Astrocyte of the cerebellum (primary cell): ENCODE measurements around the gene KIRREL3.

Experiments
- DNase-seq: peaks from one replicate; pipeline ENCODE4 v3.0.0-alpha.2; 2011; ENCODE audit warnings: low read depth
- H3K4me3 ChIP-seq: 2 replicates; pipeline ENCODE4 v1.5.1; 2011; ENCODE audit warnings: mild to moderate bottlenecking, low read depth, low read length, moderate library complexity
- in situ Hi-C: cut with HindIII; loops from 2 replicates; pipeline ENCODE4 v1.10.0; 2017; ENCODE audit warnings: low sequenced_read_pairs
- TF ChIP-seq, protein P1 (sequence below): IDR thresholded peaks from 2 replicates; pipeline ENCODE4 v1.5.1; 2012; ENCODE audit warnings: low read length, low read depth, moderate library complexity, mild to moderate bottlenecking; ENCODE audit errors: missing control alignments

The KIRREL3 gene

GRCh38 chr11:126942146-126942545, 58.4 kb downstream of the KIRREL3 start:
- DNase-seq = no peak
- in situ Hi-C loops = no loop called here
- H3K4me3 ChIP-seq = no peak overlapping the region
- TF ChIP-seq, protein P1, sequence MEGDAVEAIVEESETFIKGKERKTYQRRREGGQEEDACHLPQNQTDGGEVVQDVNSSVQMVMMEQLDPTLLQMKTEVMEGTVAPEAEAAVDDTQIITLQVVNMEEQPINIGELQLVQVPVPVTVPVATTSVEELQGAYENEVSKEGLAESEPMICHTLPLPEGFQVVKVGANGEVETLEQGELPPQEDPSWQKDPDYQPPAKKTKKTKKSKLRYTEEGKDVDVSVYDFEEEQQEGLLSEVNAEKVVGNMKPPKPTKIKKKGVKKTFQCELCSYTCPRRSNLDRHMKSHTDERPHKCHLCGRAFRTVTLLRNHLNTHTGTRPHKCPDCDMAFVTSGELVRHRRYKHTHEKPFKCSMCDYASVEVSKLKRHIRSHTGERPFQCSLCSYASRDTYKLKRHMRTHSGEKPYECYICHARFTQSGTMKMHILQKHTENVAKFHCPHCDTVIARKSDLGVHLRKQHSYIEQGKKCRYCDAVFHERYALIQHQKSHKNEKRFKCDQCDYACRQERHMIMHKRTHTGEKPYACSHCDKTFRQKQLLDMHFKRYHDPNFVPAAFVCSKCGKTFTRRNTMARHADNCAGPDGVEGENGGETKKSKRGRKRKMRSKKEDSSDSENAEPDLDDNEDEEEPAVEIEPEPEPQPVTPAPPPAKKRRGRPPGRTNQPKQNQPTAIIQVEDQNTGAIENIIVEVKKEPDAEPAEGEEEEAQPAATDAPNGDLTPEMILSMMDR = no peak

- H3K4me3 ChIP-seq = no peak overlapping the region
- in situ Hi-C loops = no loop called here
- TF ChIP-seq, protein P1 = no peak
- DNase-seq = no peak
Measured at GRCh38 chr11:126939552-126939951, 61.0 kb downstream of the KIRREL3 start.

DNA sequence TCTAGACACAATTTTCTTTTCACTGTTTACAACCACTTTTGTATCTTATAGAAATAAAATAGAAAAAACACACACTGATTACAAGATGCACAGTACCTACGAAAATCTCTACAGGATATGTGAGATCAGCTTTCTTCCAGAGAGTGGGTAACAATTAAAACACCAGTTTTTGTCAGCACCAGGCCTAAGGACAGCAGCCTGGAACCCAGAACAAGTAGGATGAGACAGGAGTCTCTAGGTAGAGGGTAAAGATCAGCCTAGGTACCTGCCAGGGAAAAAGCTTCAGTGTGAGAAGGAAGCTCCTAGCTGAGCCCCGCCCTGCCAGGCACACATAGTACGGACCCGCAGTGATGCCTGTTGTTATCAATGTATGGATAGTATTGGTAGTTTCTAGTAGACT, 61.9 kb downstream of the KIRREL3 start:
- in situ Hi-C loops = no loop called here
- TF ChIP-seq, protein P1 = no peak
- H3K4me3 ChIP-seq = no peak overlapping the region
- DNase-seq = no peak

DNA sequence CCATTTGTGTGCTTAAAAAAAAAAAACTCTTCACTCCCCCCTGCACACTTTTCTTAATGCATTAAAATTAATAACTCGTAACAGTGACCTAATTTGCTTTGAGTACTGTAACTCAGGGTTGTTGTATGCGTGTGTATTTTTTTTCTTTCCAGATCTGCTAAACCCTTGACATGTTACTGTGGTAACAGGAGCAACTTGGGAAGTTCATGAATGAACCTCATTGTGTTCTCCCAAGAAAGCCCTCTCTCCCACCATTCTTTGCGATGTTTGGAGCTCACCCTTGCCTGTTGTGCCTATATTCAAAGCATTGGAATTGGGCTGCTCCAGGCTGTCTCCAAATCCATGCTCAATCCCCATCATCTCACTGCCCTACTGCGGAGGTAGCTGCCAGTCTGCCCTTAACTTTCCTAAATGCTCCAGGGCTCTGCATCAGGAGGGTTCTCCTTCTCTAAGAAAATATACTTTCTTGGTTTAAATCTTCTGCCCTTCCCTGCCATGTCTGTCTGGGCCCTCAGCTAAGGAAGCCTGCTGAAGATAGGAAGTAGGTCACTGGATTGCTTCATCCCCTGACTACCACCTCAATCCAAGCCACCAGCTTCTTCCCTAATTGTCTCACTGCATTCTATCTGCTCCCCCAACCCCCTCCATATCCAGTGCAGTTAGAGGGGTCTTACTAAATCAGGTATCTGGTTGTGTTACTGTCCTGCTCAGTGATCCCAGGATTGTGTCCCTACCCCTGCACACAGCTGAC, 70.3 kb downstream of the KIRREL3 start:
- TF ChIP-seq, protein P1 = no peak
- no peak overlapping the region for H3K4me3 ChIP-seq
- DNase-seq = no peak
- in situ Hi-C loops = no loop called here

- in situ Hi-C loops = no loop called here
- TF ChIP-seq, protein P1 = no peak
- no peak overlapping the region for H3K4me3 ChIP-seq
- peak; percentile 52 for DNase-seq
Measured at GRCh38 chr11:126929179-126930061, 71.2 kb downstream of the KIRREL3 start.

- H3K4me3 ChIP-seq = no peak overlapping the region
- TF ChIP-seq, protein P1 = no peak
- DNase-seq = no peak
- in situ Hi-C loops = no loop called here
Measured at GRCh38 chr11:126927623-126928022, 72.9 kb downstream of the KIRREL3 start.
